GM12874 (cell line): Measurements from ENCODE around the gene TSPAN33.

Experiments used
- CTCF ChIP-seq: IDR thresholded peaks from 2 replicates; pipeline ENCODE4 v1.5.1; 2011; ENCODE audit warnings: low read depth, mild to moderate bottlenecking, control low read depth, low read length, moderate library complexity; ENCODE audit not compliant: insufficient read depth

The TSPAN33 gene

GRCh38 chr7:129110258-129110981, 34.1 kb upstream of the TSPAN33 start:
- no peak for TF ChIP-seq CTCF

GRCh38 chr7:129110982-129111376, 33.5 kb upstream of the TSPAN33 start:
- TF ChIP-seq CTCF = no peak

GRCh38 chr7:129115676-129116075, 28.8 kb upstream of the TSPAN33 start:
- no peak for TF ChIP-seq CTCF

- TF ChIP-seq CTCF = no peak
These were observed 26.3 kb upstream of the TSPAN33 start for GRCh38 chr7:129118182-129118581.

GRCh38 chr7:129118976-129119375, 25.5 kb upstream of the TSPAN33 start:
- TF ChIP-seq CTCF = no peak

- TF ChIP-seq CTCF = no peak
These were observed 22.3 kb upstream of the TSPAN33 start for GRCh38 chr7:129122078-129122750.

- no peak for TF ChIP-seq CTCF
These were observed 21.6 kb upstream of the TSPAN33 start for GRCh38 chr7:129122751-129123509.
